H1 (cell line): Measurements from ENCODE around the gene ARPP21. TPM values are rescaled to one million over a fixed set of nuclear protein-coding genes. Genes with fewer than 3 reads are reported as not detected.

ENCODE experiments used
- EGR1 ChIP-seq: IDR thresholded peaks from 2 replicates; pipeline ENCODE4 v1.6.1; 2011; ENCODE audit warnings: low read depth, low read length, borderline replicate concordance
- YY1 ChIP-seq: IDR thresholded peaks from 2 replicates; pipeline ENCODE4 v1.6.1; 2011; ENCODE audit warnings: low read depth, mild to moderate bottlenecking, low read length
- polyA plus RNA-seq, 7 experiments: library from polyadenylated mRNA; depleted of rRNA in 3 of 7; stranded (reverse) in 5 of 7; unstranded in 2 of 7; fragments of >200 nt in 5 of 7; fragments of 200-250 nt in 2 of 7; gene quantifications; 1 replicate in 5 of 7; 2 replicates in 1 of 7; 4 replicates in 1 of 7; pipeline versions ENCODE4 v1.2.1 to v1.2.3, GENCODE V29; 2011 to 2013; ENCODE audit warnings: missing spikeins in 2 of 7, mixed read lengths in 2 of 7
- total RNA-seq: library from RNA; stranded (reverse); fragmentation: NEBNext Ultra II Directional; extraction: Animal tissue kit (Norgen Biotek cat#: 25700); gene quantifications from 2 replicates; pipeline ENCODE4 v1.2.1, GENCODE V29; 2021

ARPP21 gene
- total and polyA plus RNA-seq, 2 of the 8 experiments (the other 6 are each of a cell fraction or from before 2014, with no cell fraction given), result not detected

GRCh38 chr3:35723480-35724097, 84.3 kb downstream of the ARPP21 start (continued):
- TF ChIP-seq YY1, result no peak
- no peak for TF ChIP-seq EGR1
